ENCODE measurements around the gene LAIR2.
"Not testable (repeated sequence)": the region's sequence is repeated elsewhere in the genome, so short reads cannot be mapped to it uniquely, and the experiment has no call there.

Gene LAIR2

GRCh38 chr19:54475706-54476105, 26.9 kb upstream of the LAIR2 start:
- Mint-ChIP-seq H3K9me3 (ENCODE audit: low read depth) (no peaks in the 10 kb centered on the region), H3K4me1 (ENCODE audit: low read depth) (peaks cover 8% of the 10 kb centered on the region), H3K27me3 (peaks cover 27% of the 10 kb centered on the region), H3K4me3 (no peak overlapping the region), H3K36me3 (no peaks in the 10 kb centered on the region), H3K27ac (no peak overlapping the region)

DNA sequence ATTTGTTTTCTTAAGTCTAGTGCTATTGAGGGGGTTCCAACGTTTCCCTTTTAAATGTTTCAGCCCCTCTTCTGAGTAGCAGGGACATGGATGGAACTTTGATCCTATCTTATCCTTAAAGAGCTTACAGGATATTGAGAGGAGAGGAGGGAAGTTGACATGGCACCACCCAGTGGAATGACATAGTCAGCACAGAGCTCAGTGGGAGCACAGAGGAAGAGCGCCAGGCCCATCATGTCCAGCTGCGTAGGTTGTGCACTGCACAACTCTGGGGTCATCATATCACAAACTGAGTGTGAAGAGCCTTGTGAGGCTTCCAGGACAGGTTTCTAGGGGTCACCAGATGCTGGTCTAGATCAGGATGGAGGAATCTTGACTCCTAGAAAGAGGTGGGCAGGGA, 25.0 kb upstream of the LAIR2 start:
- Mint-ChIP-seq H3K27ac (no peak overlapping the region), H3K9me3 (ENCODE audit: low read depth) (no peaks in the 10 kb centered on the region), H3K4me1 (ENCODE audit: low read depth) (peaks cover 9% of the 10 kb centered on the region), H3K27me3 (peaks cover 30% of the 10 kb centered on the region), H3K4me3 (no peak overlapping the region), H3K36me3 (no peaks in the 10 kb centered on the region)

- H3K27ac Mint-ChIP-seq = no peak overlapping the region
- no peaks in the 10 kb centered on the region for H3K9me3 Mint-ChIP-seq (ENCODE audit: low read depth)
- H3K4me3 Mint-ChIP-seq = no peak overlapping the region
- H3K4me1 Mint-ChIP-seq (ENCODE audit: low read depth) = peaks cover 6% of the 10 kb centered on the region
- no peaks in the 10 kb centered on the region for H3K36me3 Mint-ChIP-seq
- H3K27me3 Mint-ChIP-seq = peaks cover 28% of the 10 kb centered on the region
These were observed 23.9 kb upstream of the LAIR2 start for GRCh38 chr19:54478677-54479266.

- Mint-ChIP-seq H3K36me3 (no peaks in the 10 kb centered on the region), H3K4me3 (no peak overlapping the region), H3K27ac (no peak overlapping the region), H3K9me3 (ENCODE audit: low read depth) (no peaks in the 10 kb centered on the region), H3K27me3 (peaks cover 29% of the 10 kb centered on the region), H3K4me1 (ENCODE audit: low read depth) (peaks cover 6% of the 10 kb centered on the region)
These were observed 22.6 kb upstream of the LAIR2 start for GRCh38 chr19:54480051-54480450.

- peaks cover 29% of the 10 kb centered on the region for H3K27me3 Mint-ChIP-seq
- no peaks in the 10 kb centered on the region for H3K9me3 Mint-ChIP-seq (ENCODE audit: low read depth)
- H3K36me3 Mint-ChIP-seq = no peaks in the 10 kb centered on the region
- H3K4me1 Mint-ChIP-seq (ENCODE audit: low read depth) = peaks cover 6% of the 10 kb centered on the region
- H3K27ac Mint-ChIP-seq = no peak overlapping the region
- H3K4me3 Mint-ChIP-seq = no peak overlapping the region
These were observed 21.2 kb upstream of the LAIR2 start for GRCh38 chr19:54481326-54481930.

DNA sequence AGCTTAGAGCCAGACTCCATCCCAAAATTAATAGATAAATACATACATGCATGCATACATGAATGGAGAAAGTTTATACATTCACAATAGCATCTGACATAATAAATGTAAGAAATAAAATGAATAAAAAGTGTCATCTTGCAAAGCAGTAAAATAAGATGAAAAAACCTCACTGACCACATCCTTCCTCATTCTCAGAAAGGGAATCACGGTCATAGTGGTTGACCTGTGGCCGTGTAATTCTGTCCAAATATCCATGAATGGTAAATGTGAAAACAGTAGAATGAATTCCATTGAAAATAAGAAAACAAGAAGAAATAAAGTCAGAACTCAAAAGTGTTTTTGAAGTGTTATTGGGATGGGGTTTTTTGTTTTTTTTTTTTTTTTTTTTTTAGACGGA, 19.7 kb upstream of the LAIR2 start:
- Mint-ChIP-seq H3K4me3 (no peak overlapping the region), H3K36me3 (no peaks in the 10 kb centered on the region), H3K4me1 (ENCODE audit: low read depth) (peaks cover 6% of the 10 kb centered on the region), H3K27me3 (peaks cover 20% of the 10 kb centered on the region), H3K9me3 (ENCODE audit: low read depth) (no peaks in the 10 kb centered on the region), H3K27ac (no peak overlapping the region)

- Mint-ChIP-seq H3K9me3 (ENCODE audit: low read depth) (no peaks in the 10 kb centered on the region), H3K27ac (no peak overlapping the region), H3K27me3 (peaks cover 14% of the 10 kb centered on the region), H3K36me3 (no peaks in the 10 kb centered on the region), H3K4me1 (ENCODE audit: low read depth) (peaks cover 6% of the 10 kb centered on the region), H3K4me3 (no peak overlapping the region)
These were observed 18.2 kb upstream of the LAIR2 start for GRCh38 chr19:54484451-54484850.

DNA sequence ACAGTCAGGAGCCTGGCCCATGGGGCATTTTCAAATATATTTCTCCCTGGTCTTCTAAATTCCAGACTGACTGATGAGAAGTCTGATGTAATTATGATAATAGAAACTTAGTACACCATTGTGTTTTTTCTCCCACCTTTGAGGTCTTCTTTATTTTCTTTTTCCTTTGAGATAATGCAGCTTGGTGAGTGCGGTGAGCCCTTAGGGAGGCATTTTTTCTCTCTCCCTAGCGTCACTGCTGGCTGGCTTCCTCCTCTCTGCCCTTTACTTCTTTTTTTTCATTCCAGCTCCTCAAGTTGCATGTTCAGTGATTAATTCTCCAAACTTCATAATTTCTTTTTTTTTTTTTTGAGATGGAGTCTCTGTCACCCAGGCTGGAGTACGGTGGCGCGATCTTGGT, 16.8 kb upstream of the LAIR2 start:
- peaks cover 13% of the 10 kb centered on the region for H3K27me3 Mint-ChIP-seq
- H3K27ac Mint-ChIP-seq = no peak overlapping the region
- H3K36me3 Mint-ChIP-seq = no peaks in the 10 kb centered on the region
- H3K4me3 Mint-ChIP-seq = no peak overlapping the region
- H3K9me3 Mint-ChIP-seq (ENCODE audit: low read depth) = no peaks in the 10 kb centered on the region
- H3K4me1 Mint-ChIP-seq (ENCODE audit: low read depth) = peaks cover 6% of the 10 kb centered on the region

DNA sequence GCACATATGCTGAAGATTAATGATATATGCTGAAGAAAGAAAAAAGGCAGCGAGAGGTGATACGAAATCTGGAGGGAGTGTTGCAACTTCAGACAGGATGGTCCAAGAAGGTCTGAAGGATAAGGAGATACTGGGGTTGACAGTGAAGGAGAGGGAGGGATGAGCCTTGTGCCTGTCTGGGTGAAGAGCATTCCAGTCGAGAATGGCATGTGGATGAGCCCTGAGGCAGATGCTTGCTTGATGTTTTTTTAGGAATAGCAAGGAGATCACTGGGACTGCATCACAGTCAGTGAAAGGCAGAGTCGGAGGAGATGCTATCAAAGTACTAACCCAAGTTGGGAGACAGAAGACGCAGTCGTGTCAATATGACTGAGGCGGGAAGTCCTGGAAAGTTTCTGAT, 13.3 kb upstream of the LAIR2 start:
- Mint-ChIP-seq H3K4me1 (ENCODE audit: low read depth) (no peaks in the 10 kb centered on the region), H3K9me3 (ENCODE audit: low read depth) (no peaks in the 10 kb centered on the region), H3K27me3 (peaks cover 2% of the 10 kb centered on the region), H3K36me3 (no peaks in the 10 kb centered on the region), H3K27ac (no peak overlapping the region), H3K4me3 (no peak overlapping the region)

DNA sequence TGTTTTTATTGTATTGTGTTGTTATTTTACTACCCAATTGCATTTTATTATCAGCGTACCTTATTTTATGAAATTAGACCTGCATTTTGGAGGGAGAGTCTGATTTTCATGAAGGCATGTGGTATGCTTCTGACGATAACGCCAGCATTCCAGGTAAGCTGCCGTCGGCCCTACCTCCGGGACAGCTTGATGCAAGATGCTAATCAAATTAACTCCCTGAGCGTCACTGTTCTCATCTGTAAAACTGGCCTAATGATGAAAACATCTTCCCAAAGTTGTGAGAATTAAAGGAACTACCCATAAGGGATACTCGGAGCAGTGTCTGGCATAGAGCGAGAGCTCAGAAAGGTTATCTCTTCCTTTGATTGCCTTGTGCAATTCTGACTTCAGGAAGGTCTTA, 12.9 kb upstream of the LAIR2 start:
- Mint-ChIP-seq H3K9me3 (ENCODE audit: low read depth) (no peaks in the 10 kb centered on the region), H3K36me3 (no peaks in the 10 kb centered on the region), H3K4me3 (no peak overlapping the region), H3K27me3 (peaks cover under 1% of the 10 kb centered on the region), H3K4me1 (ENCODE audit: low read depth) (no peaks in the 10 kb centered on the region), H3K27ac (no peak overlapping the region)

DNA sequence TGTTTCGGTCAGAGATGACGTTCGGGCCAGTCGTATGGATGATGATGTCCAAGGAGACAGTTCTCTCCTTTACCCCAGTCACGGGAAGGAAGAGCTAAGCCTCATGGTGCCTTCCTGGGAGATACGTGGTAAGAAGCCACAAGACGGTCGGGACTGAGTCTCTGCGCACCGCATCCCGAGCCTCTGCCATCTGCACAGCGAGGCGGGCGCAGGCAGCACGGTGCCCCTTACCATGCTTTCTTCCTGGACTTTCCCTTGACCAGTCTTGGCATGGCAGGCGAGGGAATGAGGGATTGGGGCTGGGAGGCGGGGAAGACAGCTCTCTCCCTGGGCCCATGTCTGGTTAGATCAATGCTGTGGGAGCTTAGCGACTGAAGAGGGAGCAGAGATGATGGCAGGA, 10.1 kb upstream of the LAIR2 start:
- H3K27me3 Mint-ChIP-seq = peaks cover 7% of the 10 kb centered on the region
- no peak overlapping the region for H3K4me3 Mint-ChIP-seq
- H3K27ac Mint-ChIP-seq = no peak overlapping the region
- H3K36me3 Mint-ChIP-seq = no peaks in the 10 kb centered on the region
- peaks cover 7% of the 10 kb centered on the region for H3K4me1 Mint-ChIP-seq (ENCODE audit: low read depth)
- H3K9me3 Mint-ChIP-seq (ENCODE audit: low read depth) = no peaks in the 10 kb centered on the region

DNA sequence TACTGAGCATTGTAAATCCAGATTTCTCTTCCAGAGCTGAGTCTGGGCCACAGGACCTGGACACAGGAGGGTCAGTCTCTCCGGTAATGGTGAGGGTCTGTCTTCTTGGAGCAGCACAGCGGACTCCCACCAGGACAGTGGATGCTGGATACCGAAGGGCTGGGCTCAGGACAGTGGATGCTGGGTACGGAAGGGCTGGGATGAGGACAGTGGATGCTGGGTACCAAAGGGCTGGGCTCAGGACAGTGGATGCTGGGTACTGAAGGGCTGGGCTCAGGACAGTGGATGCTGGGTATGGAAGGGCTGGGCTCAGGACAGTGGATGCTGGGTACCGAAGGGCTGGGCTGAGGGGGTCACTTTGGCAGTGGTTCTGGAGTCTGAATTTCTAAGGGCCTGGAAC, 9.6 kb upstream of the LAIR2 start:
- H3K4me3 Mint-ChIP-seq; H3K36me3 Mint-ChIP-seq; H3K9me3 Mint-ChIP-seq (ENCODE audit: low read depth); H3K27ac Mint-ChIP-seq; H3K27me3 Mint-ChIP-seq: not testable (repeated sequence)
- peaks cover 12% of the 10 kb centered on the region for H3K4me1 Mint-ChIP-seq (ENCODE audit: low read depth)

GRCh38 chr19:54493967-54494585, 8.6 kb upstream of the LAIR2 start:
- Mint-ChIP-seq H3K9me3 (ENCODE audit: low read depth) (no peaks in the 10 kb centered on the region), H3K27me3 (peaks cover 7% of the 10 kb centered on the region), H3K27ac (no peak overlapping the region)

GRCh38 chr19:54495284-54495683, 7.3 kb upstream of the LAIR2 start:
- H3K4me3 Mint-ChIP-seq; H3K36me3 Mint-ChIP-seq; H3K9me3 Mint-ChIP-seq (ENCODE audit: low read depth); H3K27ac Mint-ChIP-seq: not testable (repeated sequence)
- H3K27me3 Mint-ChIP-seq = peaks cover 11% of the 10 kb centered on the region
- peaks cover 24% of the 10 kb centered on the region for H3K4me1 Mint-ChIP-seq (ENCODE audit: low read depth)

More at GRCh38 chr19:54493967-54494585, 8.6 kb upstream of the LAIR2 start:
- Mint-ChIP-seq H3K36me3 (no peaks in the 10 kb centered on the region), H3K4me3 (no peak overlapping the region), H3K4me1 (ENCODE audit: low read depth) (peaks cover 20% of the 10 kb centered on the region)

DNA sequence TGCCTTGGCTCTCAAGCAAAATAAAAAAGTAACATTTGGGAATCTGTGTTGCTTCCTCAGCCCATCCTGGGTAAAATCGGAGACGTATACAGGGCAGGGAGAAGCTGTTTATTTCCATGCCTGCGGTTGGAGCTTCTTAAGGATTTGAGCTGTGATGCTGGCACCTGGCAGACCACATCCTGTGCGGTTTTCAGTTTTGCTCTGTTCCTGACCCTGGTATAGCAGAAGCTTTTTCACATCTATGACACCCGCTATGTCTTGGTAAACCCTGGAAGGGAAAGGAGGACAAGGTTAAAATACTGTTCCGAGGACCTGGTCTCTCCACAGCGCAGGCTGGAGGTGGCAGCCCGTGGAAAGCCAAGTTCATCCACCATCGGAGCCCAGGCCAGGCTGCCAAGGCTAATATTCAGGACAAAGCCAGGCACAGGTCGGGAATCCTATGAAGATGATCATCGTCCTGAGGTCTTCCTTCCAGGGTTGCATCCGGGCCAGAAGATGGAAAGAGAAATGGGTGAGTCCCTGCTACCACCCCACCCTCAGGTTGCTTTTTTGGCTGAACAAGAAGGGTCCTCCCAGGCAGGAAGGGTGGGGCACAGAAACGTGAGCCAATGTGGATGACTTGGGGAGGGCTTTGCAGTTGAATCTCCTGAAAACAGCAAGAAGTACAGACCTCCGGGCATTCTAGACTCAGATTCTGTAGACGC, 4.7 kb upstream of the LAIR2 start:
- H3K9me3 Mint-ChIP-seq (ENCODE audit: low read depth); H3K36me3 Mint-ChIP-seq; H3K27ac Mint-ChIP-seq: not testable (repeated sequence)
- peaks cover 24% of the 10 kb centered on the region for H3K4me1 Mint-ChIP-seq (ENCODE audit: low read depth)
- H3K4me3 Mint-ChIP-seq = peak overlapping the region; percentile 28
- H3K27me3 Mint-ChIP-seq = peaks cover 13% of the 10 kb centered on the region

All from activated naive CD8-positive, alpha-beta T cell (primary cell).